ENCODE data around the gene MARCO. TPM values are rescaled to one million over a fixed set of nuclear protein-coding genes. Genes with fewer than 3 reads are reported as not detected.

The MARCO gene
- total and polyA plus RNA-seq, 4 donors: 20.3 to 833 (median 163) TPM

DNA sequence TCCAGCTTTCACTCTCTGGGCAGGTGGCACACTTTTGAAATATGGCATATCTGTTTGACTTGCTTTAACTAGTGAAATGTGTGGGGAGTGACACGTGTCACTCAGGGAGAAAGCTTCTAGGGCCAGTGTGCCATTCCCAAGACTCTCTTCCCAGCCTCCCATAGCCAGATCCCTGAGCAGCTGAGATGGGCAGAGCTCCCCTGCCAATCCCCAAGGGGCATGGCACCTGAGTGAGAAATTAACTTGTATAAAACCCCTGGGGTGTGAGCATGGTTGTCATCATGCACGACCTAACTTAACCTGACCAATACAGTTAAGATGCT, 39.0 kb upstream of the MARCO start:
- 67 to 74% methylated on average over 2 of the region's 2 CpGs for WGBS, 2 donors
- TF ChIP-seq, protein P1, sequence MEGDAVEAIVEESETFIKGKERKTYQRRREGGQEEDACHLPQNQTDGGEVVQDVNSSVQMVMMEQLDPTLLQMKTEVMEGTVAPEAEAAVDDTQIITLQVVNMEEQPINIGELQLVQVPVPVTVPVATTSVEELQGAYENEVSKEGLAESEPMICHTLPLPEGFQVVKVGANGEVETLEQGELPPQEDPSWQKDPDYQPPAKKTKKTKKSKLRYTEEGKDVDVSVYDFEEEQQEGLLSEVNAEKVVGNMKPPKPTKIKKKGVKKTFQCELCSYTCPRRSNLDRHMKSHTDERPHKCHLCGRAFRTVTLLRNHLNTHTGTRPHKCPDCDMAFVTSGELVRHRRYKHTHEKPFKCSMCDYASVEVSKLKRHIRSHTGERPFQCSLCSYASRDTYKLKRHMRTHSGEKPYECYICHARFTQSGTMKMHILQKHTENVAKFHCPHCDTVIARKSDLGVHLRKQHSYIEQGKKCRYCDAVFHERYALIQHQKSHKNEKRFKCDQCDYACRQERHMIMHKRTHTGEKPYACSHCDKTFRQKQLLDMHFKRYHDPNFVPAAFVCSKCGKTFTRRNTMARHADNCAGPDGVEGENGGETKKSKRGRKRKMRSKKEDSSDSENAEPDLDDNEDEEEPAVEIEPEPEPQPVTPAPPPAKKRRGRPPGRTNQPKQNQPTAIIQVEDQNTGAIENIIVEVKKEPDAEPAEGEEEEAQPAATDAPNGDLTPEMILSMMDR (IDR thresholded peaks at IDR 0.05; ENCODE audit: control extremely low read depth, extremely low read depth): no peak
- Histone ChIP-seq H3K27ac (ENCODE audit: low read depth in 1 of 2, low read length in 1 of 2) (no peak overlapping the region), H3K4me3 (no peak overlapping the region), H3K27me3 (ENCODE audit: control insufficient read depth in 3 of 3, insufficient read depth in 3 of 3, low read length in 2 of 3) (no peaks in the 10 kb centered on the region), H3K9me3 (ENCODE audit: control insufficient read depth in 4 of 4, insufficient read depth in 3 of 4, low read length in 3 of 4) (peaks cover 0 to 3% (median 0%) of the 10 kb centered on the region in 4 donors), H3K9ac (ENCODE audit: insufficient read depth in 1 of 2, low read length in 2 of 2) (no peak overlapping the region), H3K4me1 (ENCODE audit: control insufficient read depth in 5 of 5, insufficient read depth in 5 of 5, low read length in 5 of 5) (no peaks in the 10 kb centered on the region), H3K36me3 (ENCODE audit: control insufficient read depth in 4 of 4, insufficient read depth in 4 of 4, low read length in 4 of 4) (no peaks in the 10 kb centered on the region)
- no peak for ATAC-seq (ENCODE audit: insufficient read depth, low FRiP score)
- no peak for DNase-seq

DNA sequence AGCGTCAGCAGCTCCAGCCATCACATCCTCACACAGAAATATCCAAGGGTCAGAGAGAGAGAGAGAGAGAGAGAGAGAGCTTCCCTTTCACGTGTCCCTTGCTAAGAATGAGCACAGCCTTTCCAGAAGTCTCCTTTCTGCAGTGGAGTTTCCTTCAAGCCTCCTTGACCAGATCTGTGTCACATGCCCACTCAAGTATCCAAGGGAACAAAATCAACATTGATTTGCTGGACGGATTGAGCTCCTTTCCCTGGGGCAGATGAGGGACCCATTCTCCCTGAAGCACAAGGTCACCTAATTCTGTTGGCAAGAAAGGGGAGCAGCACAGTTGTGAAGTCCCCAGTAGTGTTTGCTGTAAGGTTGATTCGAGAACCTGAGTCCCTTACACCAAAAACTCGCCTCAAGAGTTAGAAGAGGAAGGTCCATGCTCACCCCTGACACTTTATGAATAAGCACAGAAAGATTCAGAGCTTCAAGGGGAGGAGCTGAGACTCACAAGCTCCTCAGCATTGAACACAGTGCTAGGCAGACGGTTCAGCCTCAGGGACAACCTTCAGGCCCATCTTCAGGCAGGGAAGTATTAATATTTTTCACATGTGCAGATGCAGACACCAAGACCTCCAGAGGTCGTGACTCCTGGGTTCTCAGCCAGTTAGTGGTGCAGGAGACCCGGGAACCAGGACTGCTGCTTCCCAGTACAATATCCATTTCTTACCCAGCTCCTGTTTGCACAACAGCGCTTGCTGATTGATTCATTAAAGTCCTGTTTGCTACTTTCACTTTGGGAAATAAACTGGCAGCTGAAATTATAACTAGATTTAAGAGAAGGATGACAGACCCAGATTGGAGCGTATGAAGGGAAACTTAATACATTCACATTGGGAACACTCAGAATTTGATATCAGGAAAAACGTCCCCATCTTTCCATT, 38.2 kb upstream of the MARCO start:
- no peak overlapping the region for H3K27ac ChIP-seq (ENCODE audit: low read depth in 1 of 2, low read length in 1 of 2)
- no peaks in the 10 kb centered on the region for H3K4me1 ChIP-seq (ENCODE audit: control insufficient read depth in 5 of 5, insufficient read depth in 5 of 5, low read length in 5 of 5)
- H3K27me3 ChIP-seq (ENCODE audit: control insufficient read depth in 3 of 3, insufficient read depth in 3 of 3, low read length in 2 of 3): no peaks in the 10 kb centered on the region
- no peaks in the 10 kb centered on the region for H3K36me3 ChIP-seq (ENCODE audit: control insufficient read depth in 4 of 4, insufficient read depth in 4 of 4, low read length in 4 of 4)
- H3K4me3 ChIP-seq: no peak overlapping the region
- 53 to 68% methylated on average over 11 of the region's 11 CpGs for WGBS, 2 donors
- ATAC-seq (ENCODE audit: insufficient read depth, low FRiP score) (peak; percentile 54), DNase-seq (peak in 1 of 3 donors; percentile 23)
- TF ChIP-seq, protein P1 (IDR thresholded peaks at IDR 0.05; ENCODE audit: control extremely low read depth, extremely low read depth): no peak
- no peak overlapping the region for H3K9ac ChIP-seq (ENCODE audit: insufficient read depth in 1 of 2, low read length in 2 of 2)
- H3K9me3 ChIP-seq (ENCODE audit: control insufficient read depth in 4 of 4, insufficient read depth in 3 of 4, low read length in 3 of 4): peaks cover 0 to 4% (median 0%) of the 10 kb centered on the region in 4 donors

GRCh38 chr2:118905206-118905605, 36.8 kb upstream of the MARCO start:
- no peak for ATAC-seq (ENCODE audit: insufficient read depth, low FRiP score)
- Histone ChIP-seq H3K27ac (ENCODE audit: low read depth in 1 of 2, low read length in 1 of 2) (no peak overlapping the region), H3K9ac (ENCODE audit: insufficient read depth in 1 of 2, low read length in 2 of 2) (no peak overlapping the region), H3K4me3 (no peak overlapping the region), H3K36me3 (ENCODE audit: control insufficient read depth in 4 of 4, insufficient read depth in 4 of 4, low read length in 4 of 4) (no peaks in the 10 kb centered on the region), H3K27me3 (ENCODE audit: control insufficient read depth in 3 of 3, insufficient read depth in 3 of 3, low read length in 2 of 3) (no peaks in the 10 kb centered on the region), H3K4me1 (ENCODE audit: control insufficient read depth in 5 of 5, insufficient read depth in 5 of 5, low read length in 5 of 5) (no peaks in the 10 kb centered on the region), H3K9me3 (ENCODE audit: control insufficient read depth in 4 of 4, insufficient read depth in 3 of 4, low read length in 3 of 4) (peaks cover 0 to 4% (median 0%) of the 10 kb centered on the region in 4 donors)
- TF ChIP-seq, protein P1 (IDR thresholded peaks at IDR 0.05; ENCODE audit: control extremely low read depth, extremely low read depth): no peak
- 95 to 96% methylated on average over 3 of the region's 3 CpGs for WGBS, 2 donors
- DNase-seq: no peak

Measured in lung (tissue), 12 donors.